HepG2 (cell line): ENCODE data around the gene SLIT1.

Experiments
- HCFC1 ChIP-seq: fragments of 150-350 bp; IDR thresholded peaks from 2 replicates; pipeline ENCODE4 v1.6.1; 2014; ENCODE audit warnings: low read depth, low read length
- JUN ChIP-seq: sonication (generic); formaldehyde crosslinking; IDR thresholded peaks from 2 replicates; pipeline ENCODE4 v1.4.0; 2020; ENCODE audit warnings: mild to moderate bottlenecking, missing genetic modification reagents
- KLF13 ChIP-seq: sonication (generic); formaldehyde crosslinking; IDR thresholded peaks from 2 replicates; pipeline ENCODE4 v1.4.0; 2020; ENCODE audit warnings: mild to moderate bottlenecking, missing genetic modification reagents
- LCORL ChIP-seq, 2 experiments: fragments of 450-650 bp in 1 of 2; sonication (generic) in 1 of 2; formaldehyde crosslinking in 1 of 2; IDR thresholded peaks; 2 replicates each; pipeline versions ENCODE4 v1.5.0 to v1.6.1; 2017 to 2020; ENCODE audit warnings: antibody characterized with exemption in 1 of 2, missing genetic modification reagents in 1 of 2
- POLR2AphosphoS5 ChIP-seq: IDR thresholded peaks from 2 replicates; pipeline ENCODE4 v1.6.1; 2012; ENCODE audit warnings: low read depth, low read length
- RERE ChIP-seq: IDR thresholded peaks from 2 replicates; pipeline ENCODE4 v1.6.1; 2016; ENCODE audit warnings: low read depth, missing genetic modification reagents, missing compliant biosample characterization
- SP1 ChIP-seq, 2 experiments: fragments of 450-650 bp in 1 of 2; sonication (generic) in 1 of 2; formaldehyde crosslinking in 1 of 2; IDR thresholded peaks; 2 replicates each; pipeline versions ENCODE4 v1.4.0 to v1.6.1; 2016 to 2020; ENCODE audit warnings: missing genetic modification reagents in 1 of 2
- ZNF446 ChIP-seq: sonication (generic); formaldehyde crosslinking; IDR thresholded peaks from 2 replicates; pipeline ENCODE4 v1.5.0; 2020; ENCODE audit warnings: mild to moderate bottlenecking, missing genetic modification reagents
- ZNF558 ChIP-seq: sonication (generic); formaldehyde crosslinking; IDR thresholded peaks from 2 replicates; pipeline ENCODE4 v1.9.0; 2022; ENCODE audit warnings: mild to moderate bottlenecking, missing genetic modification reagents, borderline replicate concordance
- ZNF605 ChIP-seq: sonication (generic); formaldehyde crosslinking; IDR thresholded peaks from 2 replicates; pipeline ENCODE4 v1.8.0; 2022; ENCODE audit warnings: mild to moderate bottlenecking, missing genetic modification reagents
- TF ChIP-seq, protein P1 (sequence below): sonication (generic); formaldehyde crosslinking; IDR thresholded peaks from 2 replicates; pipeline ENCODE4 v1.5.0; 2020; ENCODE audit warnings: mild to moderate bottlenecking, missing genetic modification reagents, moderate library complexity

DNA sequence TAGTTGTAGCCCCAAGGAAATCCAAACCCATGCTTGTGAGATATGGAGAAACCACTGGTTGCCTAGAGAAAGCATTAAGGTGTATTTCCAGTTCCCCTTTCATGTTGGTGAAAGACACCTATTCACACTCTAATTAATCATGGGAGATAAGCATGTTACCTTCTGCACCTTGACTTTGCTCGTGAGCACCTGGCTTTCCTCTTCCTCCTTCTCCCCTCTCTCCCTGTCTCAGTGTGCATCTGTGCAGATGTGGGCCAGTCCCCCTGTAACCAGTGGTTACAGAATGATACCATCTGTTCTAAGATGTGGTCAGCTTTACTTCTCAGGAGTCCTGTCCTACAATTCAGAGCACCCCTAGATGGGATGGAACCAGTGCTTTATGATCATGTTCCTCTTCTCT, 193.0 kb downstream of the SLIT1 start:
- TF ChIP-seq, protein P1, sequence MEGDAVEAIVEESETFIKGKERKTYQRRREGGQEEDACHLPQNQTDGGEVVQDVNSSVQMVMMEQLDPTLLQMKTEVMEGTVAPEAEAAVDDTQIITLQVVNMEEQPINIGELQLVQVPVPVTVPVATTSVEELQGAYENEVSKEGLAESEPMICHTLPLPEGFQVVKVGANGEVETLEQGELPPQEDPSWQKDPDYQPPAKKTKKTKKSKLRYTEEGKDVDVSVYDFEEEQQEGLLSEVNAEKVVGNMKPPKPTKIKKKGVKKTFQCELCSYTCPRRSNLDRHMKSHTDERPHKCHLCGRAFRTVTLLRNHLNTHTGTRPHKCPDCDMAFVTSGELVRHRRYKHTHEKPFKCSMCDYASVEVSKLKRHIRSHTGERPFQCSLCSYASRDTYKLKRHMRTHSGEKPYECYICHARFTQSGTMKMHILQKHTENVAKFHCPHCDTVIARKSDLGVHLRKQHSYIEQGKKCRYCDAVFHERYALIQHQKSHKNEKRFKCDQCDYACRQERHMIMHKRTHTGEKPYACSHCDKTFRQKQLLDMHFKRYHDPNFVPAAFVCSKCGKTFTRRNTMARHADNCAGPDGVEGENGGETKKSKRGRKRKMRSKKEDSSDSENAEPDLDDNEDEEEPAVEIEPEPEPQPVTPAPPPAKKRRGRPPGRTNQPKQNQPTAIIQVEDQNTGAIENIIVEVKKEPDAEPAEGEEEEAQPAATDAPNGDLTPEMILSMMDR (CRISPR knock-in tag): no peak
- TF ChIP-seq LCORL (IDR thresholded peaks at IDR 0.05) (no peak), LCORL (CRISPR knock-in tag; IDR thresholded peaks at IDR 0.05) (no peak), ZNF558 (no peak), POLR2AphosphoS5 (no peak), JUN (CRISPR knock-in tag) (no peak), HCFC1 (no peak), SP1 (IDR thresholded peaks at IDR 0.05) (no peak), SP1 (CRISPR knock-in tag; IDR thresholded peaks at IDR 0.05) (no peak), RERE (CRISPR knock-in tag) (no peak), ZNF605 (CRISPR knock-in tag) (no peak), ZNF446 (CRISPR knock-in tag) (no peak), KLF13 (no peak)
